K562 (cell line): ENCODE results near the gene SLC17A8. TPM values are rescaled to one million over a fixed set of nuclear protein-coding genes. Genes with fewer than 3 reads are reported as not detected.
"Not testable (repeated sequence)": the region's sequence is repeated elsewhere in the genome, so short reads cannot be mapped to it uniquely, and the experiment has no call there.

Experiments used
- ATAC-seq: fragments of 200-7000 bp; cut with Tn5 transposase; 3 replicates; pipeline ENCODE4 v1.9.1; 2020; ENCODE audit warnings: moderate library complexity
- BruUV-seq: library from RNA; stranded (reverse); fragments of 400-500 nt; replicated peaks from 2 replicates; lab custom pipeline; 2021; lab: Mats Ljungman, UMichigan
- CTCF ChIA-PET: fragments of 300-600 bp; formaldehyde crosslinking; extraction: SDS; loops from one replicate; lab custom pipeline; 2021; ENCODE audit warnings: low intra/inter-chr PET ratio; lab: Yijun Ruan, JAX
- POLR2A ChIA-PET: fragments of 300-600, 350-650 bp; sonication (Branson Sonifier 250); formaldehyde crosslinking; extraction: SDS; loops from one replicate; lab custom pipeline; 2021; ENCODE audit warnings: antibody characterized with exemption, inconsistent platforms; lab: Yijun Ruan, JAX
- DNase-seq, 4 experiments: peaks; one replicate each; pipeline versions ENCODE4 v3.0.0 to v3.0.0-alpha.2; 2011 to 2018; ENCODE audit warnings: low spot score in 3 of 4, mixed read lengths in 3 of 4; ENCODE audit errors: extremely low read depth in 1 of 4
- FAIRE-seq: peaks from 2 replicates; lab custom pipeline; 2011; peaks lifted over from hg19 to GRCh38; lab: Jason Lieb, UNC
- H2AFZ ChIP-seq: 2 replicates; pipeline ENCODE4 v1.6.0; 2011; ENCODE audit warnings: low read depth, low read length, control low read depth, inconsistent platforms
- H3K27ac ChIP-seq: fragments of 200-600 bp; 3 replicates; pipeline ENCODE4 v1.8.0; 2011; ENCODE audit warnings: low read depth, mild to moderate bottlenecking, control low read depth, inconsistent platforms, low read length, moderate library complexity, mixed read lengths; ENCODE audit errors: extremely low read depth
- H3K27me3 ChIP-seq, 2 experiments: fragments of 300-600 bp in 1 of 2; 2 replicates in 1 of 2; 3 replicates in 1 of 2; pipeline versions ENCODE4 v1.6.0 to v1.8.0; 2011; ENCODE audit warnings: inconsistent platforms in 2 of 2, low read length in 2 of 2, mild to moderate bottlenecking in 1 of 2, mixed read lengths in 1 of 2, moderate library complexity in 1 of 2; ENCODE audit not compliant: control insufficient read depth in 2 of 2, insufficient read depth in 2 of 2
- H3K36me3 ChIP-seq: fragments of 300-600 bp; 3 replicates; pipeline ENCODE4 v1.8.0; 2011; ENCODE audit warnings: mild to moderate bottlenecking, low read length, inconsistent platforms; ENCODE audit not compliant: control insufficient read depth, insufficient read depth
- H3K4me1 ChIP-seq, 2 experiments: fragments of 200-600 bp in 1 of 2; replicated peaks in 1 of 2; 2 replicates in 1 of 2; 3 replicates in 1 of 2; pipeline versions ENCODE4 v1.5.1 to v1.8.0; 2011; ENCODE audit warnings: inconsistent platforms in 2 of 2, low read length in 2 of 2, mild to moderate bottlenecking in 1 of 2, mixed read lengths in 1 of 2, moderate library complexity in 1 of 2; ENCODE audit not compliant: control insufficient read depth in 2 of 2, insufficient read depth in 2 of 2
- H3K4me2 ChIP-seq: 2 replicates; pipeline ENCODE4 v1.6.1; 2011; ENCODE audit warnings: low read length, control low read depth, inconsistent platforms, mixed read lengths; ENCODE audit not compliant: insufficient read depth
- H3K4me3 ChIP-seq: fragments of 200-600 bp; sonication (generic), shearing (Covaris generic); 2 replicates; pipeline ENCODE4 v1.5.1; 2016; ENCODE audit warnings: control low read depth, inconsistent platforms
- H3K79me2 ChIP-seq: fragments of 200-600 bp; 3 replicates; pipeline ENCODE4 v1.8.0; 2011; ENCODE audit warnings: low read length, inconsistent platforms; ENCODE audit not compliant: control insufficient read depth, insufficient read depth
- H3K9ac ChIP-seq, 2 experiments: 2 replicates each; pipeline versions ENCODE4 v1.6.0 to v1.6.1; 2011; ENCODE audit warnings: low read depth in 2 of 2, low read length in 2 of 2, control low read depth in 1 of 2, inconsistent platforms in 1 of 2, mild to moderate bottlenecking in 1 of 2, mixed read lengths in 1 of 2; ENCODE audit not compliant: insufficient read depth in 1 of 2
- H3K9me1 ChIP-seq: one replicate; pipeline ENCODE4 v1.6.0; 2011; ENCODE audit warnings: inconsistent platforms, mild to moderate bottlenecking, low read length, moderate library complexity; ENCODE audit not compliant: control insufficient read depth, insufficient read depth
- H3K9me3 ChIP-seq: replicated peaks from 2 replicates; pipeline ENCODE4 v1.5.1; 2011; ENCODE audit warnings: low read depth, low read length, inconsistent platforms; ENCODE audit not compliant: control insufficient read depth, insufficient read depth
- H4K20me1 ChIP-seq: replicated peaks from 2 replicates; pipeline ENCODE4 v1.6.1; 2011; ENCODE audit warnings: low read length, inconsistent platforms, mixed read lengths; ENCODE audit not compliant: control insufficient read depth, insufficient read depth
- RFX5 ChIP-seq: IDR thresholded peaks from 2 replicates; pipeline ENCODE4 v1.6.1; 2011; ENCODE audit warnings: low read depth, mild to moderate bottlenecking, improper control_type of control experiment, low read length
- TAF15 ChIP-seq: fragments of 200-400 bp; formaldehyde crosslinking; IDR thresholded peaks from 2 replicates; pipeline ENCODE4 v1.6.1; 2017; ENCODE audit warnings: mild to moderate bottlenecking, low read depth, low read length, moderate library complexity
- WGBS: fragments of 100-300 bp; shearing (Covaris generic); methylation state at CpG from one replicate; pipeline ENCODE4 v1.1.6; 2016; ENCODE audit warnings: low coverage, mixed read lengths; ENCODE audit not compliant: insufficient coverage; ENCODE audit errors: missing lambda C conversion rate; 5-methylcytosine and 5-hydroxymethylcytosine counted together
- in situ Hi-C: fragments of 300-500 bp; cut with MboI; formaldehyde crosslinking; loops from 4 replicates; pipeline ENCODE4 v1.15.0; 2018; ENCODE audit warnings: inconsistent platforms, mixed read lengths
- intact Hi-C: fragments of 100-400 bp; cut with micrococcal nuclease; formaldehyde crosslinking; loops from 2 replicates; pipeline ENCODE4 v1.14.2; 2022
- polyA plus RNA-seq, 8 experiments: library from polyadenylated mRNA; depleted of rRNA in 4 of 8; stranded (reverse) in 5 of 8; unstranded in 3 of 8; fragments of >200 nt; fragmentation: Nextera tagmentation in 2 of 8; fragmentation: Illumina TruSeq in 1 of 8; extraction: Ambion mirVana in 2 of 8; extraction: Trizol in 1 of 8; gene quantifications; 2 replicates each; pipeline versions ENCODE4 v1.2.1 to v1.2.3, GENCODE V29; 2011 to 2014; ENCODE audit warnings: inconsistent platforms in 1 of 8, missing spikeins in 1 of 8
- total RNA-seq, 7 experiments: library from RNA; depleted of rRNA in 6 of 7; stranded (reverse); fragments of >200 nt in 6 of 7; fragmentation: Illumina TruSeq in 2 of 7; extraction: Trizol in 2 of 7; gene quantifications; 2 replicates each; pipeline versions ENCODE4 v1.2.1 to v1.2.3, GENCODE V29; 2011 to 2021; ENCODE audit warnings: low replicate concordance in 1 of 7
- TF ChIP-seq, protein P1 (sequence below): sonication (generic); formaldehyde crosslinking; IDR thresholded peaks from 2 replicates; pipeline ENCODE4 v1.8.1; 2023; ENCODE audit warnings: mild to moderate bottlenecking, missing genetic modification reagents
- TF ChIP-seq, protein P2 (sequence below): fragments of 150-350 bp; IDR thresholded peaks from 2 replicates; pipeline ENCODE4 v1.6.1; 2014; ENCODE audit warnings: low read depth, mild to moderate bottlenecking, low read length, borderline replicate concordance
- TF ChIP-seq, protein P3 (sequence below): fragments of 250-450 bp; sonication (Bioruptor Pico); IDR thresholded peaks from 2 replicates; pipeline ENCODE4 v1.4.0; 2020; ENCODE audit warnings: mild to moderate bottlenecking, moderate library complexity

Gene SLC17A8
- total and polyA plus RNA-seq, 9 of the 15 experiments (the other 6 are each of a cell fraction or from before 2014, with no cell fraction given) = 0.03 TPM; not detected in 8

DNA sequence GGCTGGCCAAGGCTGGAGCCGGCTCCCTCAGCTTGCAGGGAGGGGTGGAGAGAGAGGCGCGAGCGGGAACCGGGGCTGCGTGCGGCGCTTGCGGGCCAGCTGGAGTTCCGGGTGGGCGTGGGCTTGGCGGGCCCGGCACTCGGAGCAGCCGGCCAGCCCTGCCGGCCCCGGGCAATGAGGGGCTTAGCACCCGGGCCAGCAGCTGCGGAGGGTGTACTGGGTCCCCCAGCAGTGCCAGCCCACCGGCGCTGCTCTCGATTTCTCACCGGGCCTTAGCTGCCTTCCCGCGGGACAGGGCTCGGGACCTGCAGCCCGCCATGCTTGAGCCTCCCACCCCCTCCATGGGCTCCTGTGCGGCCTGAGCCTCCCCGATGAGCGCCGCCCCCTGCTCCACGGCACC, 73.4 kb downstream of the SLC17A8 start:
- WGBS = 44% methylated on average over 7 of the region's 32 CpGs
- FAIRE-seq = not testable (repeated sequence)
- TF ChIP-seq, protein P1, sequence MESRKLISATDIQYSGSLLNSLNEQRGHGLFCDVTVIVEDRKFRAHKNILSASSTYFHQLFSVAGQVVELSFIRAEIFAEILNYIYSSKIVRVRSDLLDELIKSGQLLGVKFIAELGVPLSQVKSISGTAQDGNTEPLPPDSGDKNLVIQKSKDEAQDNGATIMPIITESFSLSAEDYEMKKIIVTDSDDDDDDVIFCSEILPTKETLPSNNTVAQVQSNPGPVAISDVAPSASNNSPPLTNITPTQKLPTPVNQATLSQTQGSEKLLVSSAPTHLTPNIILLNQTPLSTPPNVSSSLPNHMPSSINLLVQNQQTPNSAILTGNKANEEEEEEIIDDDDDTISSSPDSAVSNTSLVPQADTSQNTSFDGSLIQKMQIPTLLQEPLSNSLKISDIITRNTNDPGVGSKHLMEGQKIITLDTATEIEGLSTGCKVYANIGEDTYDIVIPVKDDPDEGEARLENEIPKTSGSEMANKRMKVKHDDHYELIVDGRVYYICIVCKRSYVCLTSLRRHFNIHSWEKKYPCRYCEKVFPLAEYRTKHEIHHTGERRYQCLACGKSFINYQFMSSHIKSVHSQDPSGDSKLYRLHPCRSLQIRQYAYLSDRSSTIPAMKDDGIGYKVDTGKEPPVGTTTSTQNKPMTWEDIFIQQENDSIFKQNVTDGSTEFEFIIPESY = peak; percentile 48; the same call in 1 of the 2 replicates

DNA sequence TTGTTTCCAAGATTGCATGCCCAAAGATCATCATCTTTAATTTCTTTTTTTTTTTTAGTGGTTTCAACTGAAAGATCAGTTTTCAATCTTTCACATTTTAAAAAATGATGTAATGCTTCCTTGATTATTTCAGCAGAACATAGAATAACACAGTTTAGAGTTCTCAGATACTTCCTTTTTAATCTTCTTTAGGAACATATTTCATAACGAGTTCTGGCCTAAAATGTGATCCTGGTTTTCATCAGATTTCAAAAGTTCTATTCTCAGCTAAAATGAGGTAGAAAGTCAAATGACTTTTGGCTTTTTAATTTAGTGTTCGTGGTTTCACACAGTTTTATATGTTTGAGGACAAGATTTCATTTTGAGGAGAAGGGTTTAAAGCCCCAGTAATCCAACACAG, 76.8 kb downstream of the SLC17A8 start:
- H3K79me2 ChIP-seq = no peaks in the 10 kb centered on the region
- H3K27ac ChIP-seq = no peak overlapping the region
- CTCF ChIA-PET = no interaction called here
- no peak overlapping the region for H3K9ac ChIP-seq
- in situ Hi-C loops = no loop called here
- H3K4me1 ChIP-seq = peaks cover 0 to 17% of the 10 kb centered on the region in 2 experiments; a peak in 3 of 5 replicates
- H3K9me3 ChIP-seq = no peaks in the 10 kb centered on the region
- no peak overlapping the region for H2AFZ ChIP-seq
- intact Hi-C loops = no loop called here
- BruUV-seq = no TSS peak
- FAIRE-seq (no peak), DNase-seq (no peak), ATAC-seq (no peak)
- H4K20me1 ChIP-seq = no peaks in the 10 kb centered on the region
- POLR2A ChIA-PET = interaction anchor here (0.7 kb wide), 1 partner anchor 297 kb away, joined by 4 read pairs; no protein-coding TSS in a partner anchor
- H3K4me2 ChIP-seq = no peak overlapping the region
- H3K36me3 ChIP-seq = no peaks in the 10 kb centered on the region
- 2% methylated on average over 2 of the region's 2 CpGs for WGBS
- no peak overlapping the region for H3K4me3 ChIP-seq
- no peaks in the 10 kb centered on the region for H3K9me1 ChIP-seq
- no peaks in the 10 kb centered on the region for H3K27me3 ChIP-seq
- TF ChIP-seq, protein P2, sequence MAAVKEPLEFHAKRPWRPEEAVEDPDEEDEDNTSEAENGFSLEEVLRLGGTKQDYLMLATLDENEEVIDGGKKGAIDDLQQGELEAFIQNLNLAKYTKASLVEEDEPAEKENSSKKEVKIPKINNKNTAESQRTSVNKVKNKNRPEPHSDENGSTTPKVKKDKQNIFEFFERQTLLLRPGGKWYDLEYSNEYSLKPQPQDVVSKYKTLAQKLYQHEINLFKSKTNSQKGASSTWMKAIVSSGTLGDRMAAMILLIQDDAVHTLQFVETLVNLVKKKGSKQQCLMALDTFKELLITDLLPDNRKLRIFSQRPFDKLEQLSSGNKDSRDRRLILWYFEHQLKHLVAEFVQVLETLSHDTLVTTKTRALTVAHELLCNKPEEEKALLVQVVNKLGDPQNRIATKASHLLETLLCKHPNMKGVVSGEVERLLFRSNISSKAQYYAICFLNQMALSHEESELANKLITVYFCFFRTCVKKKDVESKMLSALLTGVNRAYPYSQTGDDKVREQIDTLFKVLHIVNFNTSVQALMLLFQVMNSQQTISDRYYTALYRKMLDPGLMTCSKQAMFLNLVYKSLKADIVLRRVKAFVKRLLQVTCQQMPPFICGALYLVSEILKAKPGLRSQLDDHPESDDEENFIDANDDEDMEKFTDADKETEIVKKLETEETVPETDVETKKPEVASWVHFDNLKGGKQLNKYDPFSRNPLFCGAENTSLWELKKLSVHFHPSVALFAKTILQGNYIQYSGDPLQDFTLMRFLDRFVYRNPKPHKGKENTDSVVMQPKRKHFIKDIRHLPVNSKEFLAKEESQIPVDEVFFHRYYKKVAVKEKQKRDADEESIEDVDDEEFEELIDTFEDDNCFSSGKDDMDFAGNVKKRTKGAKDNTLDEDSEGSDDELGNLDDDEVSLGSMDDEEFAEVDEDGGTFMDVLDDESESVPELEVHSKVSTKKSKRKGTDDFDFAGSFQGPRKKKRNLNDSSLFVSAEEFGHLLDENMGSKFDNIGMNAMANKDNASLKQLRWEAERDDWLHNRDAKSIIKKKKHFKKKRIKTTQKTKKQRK = no peak
- TF ChIP-seq, protein P3, sequence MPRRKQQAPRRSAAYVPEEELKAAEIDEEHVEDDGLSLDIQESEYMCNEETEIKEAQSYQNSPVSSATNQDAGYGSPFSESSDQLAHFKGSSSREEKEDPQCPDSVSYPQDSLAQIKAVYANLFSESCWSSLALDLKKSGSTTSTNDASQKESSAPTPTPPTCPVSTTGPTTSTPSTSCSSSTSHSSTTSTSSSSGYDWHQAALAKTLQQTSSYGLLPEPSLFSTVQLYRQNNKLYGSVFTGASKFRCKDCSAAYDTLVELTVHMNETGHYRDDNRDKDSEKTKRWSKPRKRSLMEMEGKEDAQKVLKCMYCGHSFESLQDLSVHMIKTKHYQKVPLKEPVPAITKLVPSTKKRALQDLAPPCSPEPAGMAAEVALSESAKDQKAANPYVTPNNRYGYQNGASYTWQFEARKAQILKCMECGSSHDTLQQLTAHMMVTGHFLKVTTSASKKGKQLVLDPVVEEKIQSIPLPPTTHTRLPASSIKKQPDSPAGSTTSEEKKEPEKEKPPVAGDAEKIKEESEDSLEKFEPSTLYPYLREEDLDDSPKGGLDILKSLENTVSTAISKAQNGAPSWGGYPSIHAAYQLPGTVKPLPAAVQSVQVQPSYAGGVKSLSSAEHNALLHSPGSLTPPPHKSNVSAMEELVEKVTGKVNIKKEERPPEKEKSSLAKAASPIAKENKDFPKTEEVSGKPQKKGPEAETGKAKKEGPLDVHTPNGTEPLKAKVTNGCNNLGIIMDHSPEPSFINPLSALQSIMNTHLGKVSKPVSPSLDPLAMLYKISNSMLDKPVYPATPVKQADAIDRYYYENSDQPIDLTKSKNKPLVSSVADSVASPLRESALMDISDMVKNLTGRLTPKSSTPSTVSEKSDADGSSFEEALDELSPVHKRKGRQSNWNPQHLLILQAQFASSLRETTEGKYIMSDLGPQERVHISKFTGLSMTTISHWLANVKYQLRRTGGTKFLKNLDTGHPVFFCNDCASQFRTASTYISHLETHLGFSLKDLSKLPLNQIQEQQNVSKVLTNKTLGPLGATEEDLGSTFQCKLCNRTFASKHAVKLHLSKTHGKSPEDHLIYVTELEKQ = no peak
- no peak for TF ChIP-seq RFX5
- no peak for TF ChIP-seq TAF15

More for the DNA sequence above, 73.4 kb downstream of the SLC17A8 start:
- CTCF ChIA-PET, BruUV-seq, in situ Hi-C loops, H3K9me1 ChIP-seq, H3K4me1 ChIP-seq, H3K36me3 ChIP-seq, H3K4me3 ChIP-seq, H3K27me3 ChIP-seq, DNase-seq, ATAC-seq, H3K4me2 ChIP-seq, H3K9ac ChIP-seq, intact Hi-C loops, H3K9me3 ChIP-seq, H3K27ac ChIP-seq, H4K20me1 ChIP-seq, POLR2A ChIA-PET, H3K79me2 ChIP-seq: not testable (repeated sequence)
- H2AFZ ChIP-seq = 0 out of 2 replicates have a peak overlapping the region, but pooled peaks have one; percentile 39
